PC-3 (cell line): Measurements from ENCODE around the gene CRLF1.

Experiments used
- CTCF ChIP-seq: fragments of 300-600 bp; sonication (generic); conservative IDR thresholded peaks from 2 replicates; pipeline ENCODE4 v1.5.1; 2017; ENCODE audit warnings: antibody characterized with exemption, low read depth, mild to moderate bottlenecking, low read length
- EZH2 ChIP-seq: fragments of 300-600 bp; sonication (generic); IDR thresholded peaks from one replicate; pipeline ENCODE4 v1.6.1; 2017; ENCODE audit warnings: antibody characterized with exemption, mild to moderate bottlenecking, low read length; ENCODE audit not compliant: unreplicated experiment

- TF ChIP-seq CTCF (no peak), EZH2 (no peak)
Measured at GRCh38 chr19:18562086-18562485, 44.5 kb downstream of the CRLF1 start.
